Progenitor cell of endocrine pancreas (in vitro differentiated cells): Measurements from ENCODE around the gene NPC1L1. TPM values are rescaled to one million over a fixed set of nuclear protein-coding genes. Genes with fewer than 3 reads are reported as not detected.
"Not testable (repeated sequence)": the region's sequence is repeated elsewhere in the genome, so short reads cannot be mapped to it uniquely, and the experiment has no call there.

Experiments used
- DNase-seq: peaks from one replicate; pipeline ENCODE4 v3.0.0; 2021; ENCODE audit warnings: low spot score; ENCODE audit not compliant: unreplicated experiment
- H3K27ac Mint-ChIP-seq: 2 replicates; pipeline ENCODE4 v1.8.0; 2021; ENCODE audit warnings: mild to moderate bottlenecking, moderate library complexity, mixed read lengths
- H3K27me3 Mint-ChIP-seq: 2 replicates; pipeline ENCODE4 v1.8.0; 2021; ENCODE audit warnings: mixed read lengths
- H3K36me3 Mint-ChIP-seq: 2 replicates; pipeline ENCODE4 v1.8.0; 2022; ENCODE audit warnings: mixed read lengths; ENCODE audit not compliant: insufficient read depth
- H3K4me1 Mint-ChIP-seq: 2 replicates; pipeline ENCODE4 v1.8.0; 2021; ENCODE audit warnings: low read depth, mixed read lengths
- H3K4me3 Mint-ChIP-seq: 2 replicates; pipeline ENCODE4 v1.8.0; 2021; ENCODE audit warnings: low read depth, mild to moderate bottlenecking, moderate library complexity, mixed read lengths
- H3K9me3 Mint-ChIP-seq: 2 replicates; pipeline ENCODE4 v1.8.0; 2021; ENCODE audit warnings: low read depth, mixed read lengths
- total RNA-seq: library from RNA; stranded (reverse); gene quantifications from 2 replicates; pipeline ENCODE4 v1.2.1, GENCODE V29; 2021
- TF ChIP-seq, protein P1 (sequence below): fragments of 200-600 bp; sonication (generic); IDR thresholded peaks from one replicate; pipeline ENCODE4 v1.5.0; 2021; ENCODE audit warnings: antibody characterized with exemption, mild to moderate bottlenecking; ENCODE audit not compliant: unreplicated experiment

The NPC1L1 gene
- total RNA-seq, 1 donor from 2014 or later: 21.0 TPM

DNA sequence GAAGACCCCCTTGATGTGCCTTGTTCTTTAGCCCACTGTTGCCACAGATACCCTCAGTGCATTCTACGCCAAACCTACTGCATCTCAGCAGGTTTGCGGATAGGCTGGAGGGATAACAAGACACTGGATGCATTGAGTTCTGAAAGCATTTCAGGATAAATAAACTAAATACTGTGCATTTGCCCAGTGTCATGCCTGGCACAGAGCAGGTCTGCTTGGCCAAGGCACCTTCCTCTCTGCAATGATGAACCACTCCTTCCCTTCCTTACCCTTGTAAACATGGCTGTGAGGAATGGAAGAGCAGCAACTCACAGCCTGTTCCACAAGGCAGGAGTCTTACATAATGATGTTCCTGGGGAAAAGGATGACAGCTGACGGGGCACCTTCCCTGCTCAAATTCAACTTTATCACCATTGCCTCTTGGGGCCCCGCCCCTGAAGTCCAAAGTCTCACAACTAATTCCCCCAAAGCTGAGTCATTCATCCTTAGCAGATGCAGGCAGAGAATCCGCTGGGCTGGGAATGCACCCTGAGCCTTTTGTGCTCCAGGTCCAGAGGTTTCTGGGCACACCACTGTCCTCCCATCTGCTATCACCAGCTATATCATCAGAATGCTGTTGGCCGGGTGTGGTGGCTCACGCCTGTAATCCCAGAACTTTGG lies 21.0 kb upstream of the NPC1L1 start:
- TF ChIP-seq, protein P1, sequence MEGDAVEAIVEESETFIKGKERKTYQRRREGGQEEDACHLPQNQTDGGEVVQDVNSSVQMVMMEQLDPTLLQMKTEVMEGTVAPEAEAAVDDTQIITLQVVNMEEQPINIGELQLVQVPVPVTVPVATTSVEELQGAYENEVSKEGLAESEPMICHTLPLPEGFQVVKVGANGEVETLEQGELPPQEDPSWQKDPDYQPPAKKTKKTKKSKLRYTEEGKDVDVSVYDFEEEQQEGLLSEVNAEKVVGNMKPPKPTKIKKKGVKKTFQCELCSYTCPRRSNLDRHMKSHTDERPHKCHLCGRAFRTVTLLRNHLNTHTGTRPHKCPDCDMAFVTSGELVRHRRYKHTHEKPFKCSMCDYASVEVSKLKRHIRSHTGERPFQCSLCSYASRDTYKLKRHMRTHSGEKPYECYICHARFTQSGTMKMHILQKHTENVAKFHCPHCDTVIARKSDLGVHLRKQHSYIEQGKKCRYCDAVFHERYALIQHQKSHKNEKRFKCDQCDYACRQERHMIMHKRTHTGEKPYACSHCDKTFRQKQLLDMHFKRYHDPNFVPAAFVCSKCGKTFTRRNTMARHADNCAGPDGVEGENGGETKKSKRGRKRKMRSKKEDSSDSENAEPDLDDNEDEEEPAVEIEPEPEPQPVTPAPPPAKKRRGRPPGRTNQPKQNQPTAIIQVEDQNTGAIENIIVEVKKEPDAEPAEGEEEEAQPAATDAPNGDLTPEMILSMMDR: no peak
- Mint-ChIP-seq H3K9me3 (no peaks in the 10 kb centered on the region), H3K27me3 (peaks cover 3% of the 10 kb centered on the region), H3K4me1 (peaks cover 3% of the 10 kb centered on the region), H3K27ac (no peak overlapping the region), H3K36me3 (peaks cover 9% of the 10 kb centered on the region), H3K4me3 (no peak overlapping the region)
- DNase-seq: no peak

DNA sequence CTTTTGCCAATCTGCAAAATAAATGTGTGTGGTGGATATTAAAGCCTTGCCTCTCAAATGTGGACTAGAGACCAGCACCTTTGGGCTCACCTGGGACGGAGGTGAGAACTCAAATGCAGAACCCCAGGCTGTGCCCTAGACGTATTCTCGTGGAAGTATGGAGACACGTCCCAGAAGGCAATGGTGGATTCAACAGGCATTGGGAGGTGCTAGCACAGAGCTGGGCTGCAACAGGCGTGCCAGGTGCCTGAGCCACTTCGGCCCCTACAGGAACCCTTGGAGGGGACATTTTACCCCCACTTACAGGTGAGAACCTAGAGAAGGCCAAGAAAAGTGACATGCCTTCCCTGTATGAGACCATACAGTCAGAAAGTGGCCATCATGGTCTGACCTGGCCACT lies 20.4 kb upstream of the NPC1L1 start:
- H3K4me3 Mint-ChIP-seq: no peak overlapping the region
- no peaks in the 10 kb centered on the region for H3K9me3 Mint-ChIP-seq
- H3K27me3 Mint-ChIP-seq: peaks cover 3% of the 10 kb centered on the region

DNA sequence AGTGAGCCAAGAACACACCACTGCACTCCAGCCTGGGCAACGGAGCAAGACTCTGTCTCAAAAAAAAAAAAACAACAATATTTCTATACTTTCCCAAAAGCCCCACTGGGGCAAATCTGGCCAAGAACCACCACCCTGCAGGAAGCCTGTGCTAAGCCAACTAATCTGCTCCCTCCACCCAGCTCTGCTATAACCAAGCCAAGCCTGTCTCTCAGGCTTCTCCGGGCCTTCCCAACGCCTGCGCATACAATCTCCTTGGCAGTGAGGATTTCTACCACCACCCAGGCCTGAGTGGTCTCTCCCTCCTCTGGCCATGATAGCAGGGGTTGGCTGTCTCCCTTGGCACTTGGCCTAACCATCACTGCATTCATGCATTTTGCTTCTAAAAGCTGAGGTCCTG lies 18.4 kb upstream of the NPC1L1 start:
- H3K27me3 Mint-ChIP-seq: peaks cover 3% of the 10 kb centered on the region
- H3K27ac Mint-ChIP-seq: no peak overlapping the region
- no peaks in the 10 kb centered on the region for H3K36me3 Mint-ChIP-seq
- H3K4me3 Mint-ChIP-seq: no peak overlapping the region
- TF ChIP-seq, protein P1: no peak
- peaks cover 3% of the 10 kb centered on the region for H3K4me1 Mint-ChIP-seq
- DNase-seq: no peak
- no peaks in the 10 kb centered on the region for H3K9me3 Mint-ChIP-seq

More for the DNA sequence above, 20.4 kb upstream of the NPC1L1 start:
- TF ChIP-seq, protein P1: no peak
- DNase-seq: no peak
- Mint-ChIP-seq H3K27ac (peak overlapping the region; percentile 16), H3K4me1 (peaks cover 3% of the 10 kb centered on the region), H3K36me3 (peaks cover 7% of the 10 kb centered on the region)

DNA sequence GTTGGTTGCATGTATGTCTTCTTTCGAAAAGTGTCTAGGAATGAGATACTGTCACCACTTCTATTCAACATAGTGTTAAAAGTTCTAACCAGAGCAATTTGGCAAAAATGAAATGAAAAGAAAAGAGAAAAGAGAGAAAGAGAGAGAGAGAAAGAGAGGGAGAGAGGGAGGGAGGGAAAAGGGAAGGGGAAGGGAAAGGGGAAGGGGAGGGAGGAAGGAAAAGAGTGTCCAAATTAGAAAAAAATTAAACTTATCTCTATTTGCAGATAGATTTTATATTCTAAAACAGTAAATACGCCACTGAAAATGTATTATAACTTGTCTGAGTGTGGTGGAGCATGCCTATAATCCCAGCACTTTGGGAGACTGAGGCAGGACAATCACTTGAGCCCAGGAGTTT lies 16.4 kb upstream of the NPC1L1 start:
- TF ChIP-seq, protein P1: no peak
- no peak overlapping the region for H3K4me3 Mint-ChIP-seq
- no peak for DNase-seq
- H3K27me3 Mint-ChIP-seq: peaks cover 3% of the 10 kb centered on the region
- H3K4me1 Mint-ChIP-seq: peaks cover 3% of the 10 kb centered on the region
- H3K27ac Mint-ChIP-seq: no peak overlapping the region
- H3K9me3 Mint-ChIP-seq: no peaks in the 10 kb centered on the region
- H3K36me3 Mint-ChIP-seq: no peaks in the 10 kb centered on the region

DNA sequence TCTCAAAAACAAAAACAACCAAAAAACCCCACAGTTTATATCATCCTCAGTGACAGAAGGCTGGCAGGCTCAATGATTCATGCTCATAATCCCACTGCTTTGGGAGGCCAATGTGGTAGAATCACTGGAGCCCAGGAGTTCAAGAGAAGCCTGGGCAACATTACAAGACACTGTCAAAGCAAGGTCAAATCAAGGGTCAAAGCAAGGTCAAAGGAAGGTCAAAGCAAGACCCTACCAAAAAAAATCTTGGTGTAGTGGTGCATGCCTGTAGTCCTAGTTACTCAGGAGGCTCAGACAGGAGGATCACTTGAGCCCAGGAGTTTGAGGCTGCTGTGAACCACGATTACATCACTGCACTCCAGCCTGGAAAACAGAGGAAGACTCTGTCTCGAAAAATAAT lies 14.2 kb upstream of the NPC1L1 start:
- Mint-ChIP-seq H3K9me3 (no peaks in the 10 kb centered on the region), H3K36me3 (no peaks in the 10 kb centered on the region), H3K4me1 (no peaks in the 10 kb centered on the region), H3K27me3 (peaks cover 3% of the 10 kb centered on the region), H3K4me3 (no peak overlapping the region), H3K27ac (no peak overlapping the region)
- TF ChIP-seq, protein P1: no peak
- DNase-seq: no peak

DNA sequence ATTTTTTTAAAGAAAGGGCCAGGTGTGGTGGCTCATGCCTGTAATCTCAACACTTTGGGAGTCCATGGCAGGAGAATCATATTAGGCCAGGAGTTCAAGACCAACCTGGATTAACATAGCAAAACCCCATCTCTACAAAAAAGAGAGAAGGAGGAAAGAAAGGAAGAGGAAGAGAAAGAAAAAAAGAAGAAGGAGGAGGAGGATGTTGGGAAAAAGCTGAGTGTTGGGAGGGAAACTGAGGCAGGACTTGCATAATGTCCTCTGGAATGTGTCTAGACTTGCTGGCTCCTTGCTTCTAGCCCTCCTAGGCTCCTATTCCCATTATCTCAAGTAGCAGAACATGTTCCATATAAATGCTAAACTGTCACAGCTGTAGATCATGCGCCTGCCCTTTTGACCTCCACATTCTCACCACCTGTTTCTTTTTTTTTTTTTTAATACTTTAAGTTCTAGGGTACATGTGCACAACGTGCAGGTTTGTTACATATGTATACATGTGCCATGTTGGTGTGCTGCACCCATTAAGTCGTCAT lies 11.4 kb upstream of the NPC1L1 start:
- not testable (repeated sequence) for H3K27me3 Mint-ChIP-seq

More for the DNA sequence above, 11.4 kb upstream of the NPC1L1 start:
- not testable (repeated sequence) for H3K9me3 Mint-ChIP-seq, H3K27ac Mint-ChIP-seq, H3K4me1 Mint-ChIP-seq, H3K36me3 Mint-ChIP-seq, H3K4me3 Mint-ChIP-seq, DNase-seq
